ENCODE results near the gene ABCG5.

Gene ABCG5

GRCh38 chr2:43840965-43841364 is 2.3 kb upstream of the ABCG5 start:
- H3K9ac ChIP-seq = no peak overlapping the region
- H3K27me3 ChIP-seq (ENCODE audit: control insufficient read depth, insufficient read depth, low read length) = no peaks in the 10 kb centered on the region
- no peak overlapping the region for H3K27ac ChIP-seq
- no peaks in the 10 kb centered on the region for H3K36me3 ChIP-seq (ENCODE audit: control insufficient read depth, insufficient read depth, low read length)
- TF ChIP-seq, protein P1, sequence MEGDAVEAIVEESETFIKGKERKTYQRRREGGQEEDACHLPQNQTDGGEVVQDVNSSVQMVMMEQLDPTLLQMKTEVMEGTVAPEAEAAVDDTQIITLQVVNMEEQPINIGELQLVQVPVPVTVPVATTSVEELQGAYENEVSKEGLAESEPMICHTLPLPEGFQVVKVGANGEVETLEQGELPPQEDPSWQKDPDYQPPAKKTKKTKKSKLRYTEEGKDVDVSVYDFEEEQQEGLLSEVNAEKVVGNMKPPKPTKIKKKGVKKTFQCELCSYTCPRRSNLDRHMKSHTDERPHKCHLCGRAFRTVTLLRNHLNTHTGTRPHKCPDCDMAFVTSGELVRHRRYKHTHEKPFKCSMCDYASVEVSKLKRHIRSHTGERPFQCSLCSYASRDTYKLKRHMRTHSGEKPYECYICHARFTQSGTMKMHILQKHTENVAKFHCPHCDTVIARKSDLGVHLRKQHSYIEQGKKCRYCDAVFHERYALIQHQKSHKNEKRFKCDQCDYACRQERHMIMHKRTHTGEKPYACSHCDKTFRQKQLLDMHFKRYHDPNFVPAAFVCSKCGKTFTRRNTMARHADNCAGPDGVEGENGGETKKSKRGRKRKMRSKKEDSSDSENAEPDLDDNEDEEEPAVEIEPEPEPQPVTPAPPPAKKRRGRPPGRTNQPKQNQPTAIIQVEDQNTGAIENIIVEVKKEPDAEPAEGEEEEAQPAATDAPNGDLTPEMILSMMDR (IDR thresholded peaks at IDR 0.05) = no peak
- no peak overlapping the region for H3K4me3 ChIP-seq (ENCODE audit: low read depth, low read length)
- no peak overlapping the region for H2AFZ ChIP-seq
- no peaks in the 10 kb centered on the region for H3K79me2 ChIP-seq
- H3K4me1 ChIP-seq = no peaks in the 10 kb centered on the region
- H3K4me2 ChIP-seq (ENCODE audit: low read length) = no peak overlapping the region
- H3K9me3 ChIP-seq (ENCODE audit: control insufficient read depth, low read length) = no peaks in the 10 kb centered on the region

GRCh38 chr2:43839776-43840564 is 1.3 kb upstream of the ABCG5 start:
- no peak overlapping the region for H3K9ac ChIP-seq
- no peak overlapping the region for H3K4me2 ChIP-seq (ENCODE audit: low read length)
- no peaks in the 10 kb centered on the region for H3K9me3 ChIP-seq (ENCODE audit: control insufficient read depth, low read length)
- H2AFZ ChIP-seq = no peak overlapping the region
- no peaks in the 10 kb centered on the region for H3K27me3 ChIP-seq (ENCODE audit: control insufficient read depth, insufficient read depth, low read length)
- no peaks in the 10 kb centered on the region for H3K4me1 ChIP-seq
- H3K4me3 ChIP-seq (ENCODE audit: low read depth, low read length) = no peak overlapping the region
- no peak overlapping the region for H3K27ac ChIP-seq
- no peaks in the 10 kb centered on the region for H3K79me2 ChIP-seq
- H3K36me3 ChIP-seq (ENCODE audit: control insufficient read depth, insufficient read depth, low read length) = no peaks in the 10 kb centered on the region
- TF ChIP-seq, protein P1 (IDR thresholded peaks at IDR 0.05) = no peak

DNA sequence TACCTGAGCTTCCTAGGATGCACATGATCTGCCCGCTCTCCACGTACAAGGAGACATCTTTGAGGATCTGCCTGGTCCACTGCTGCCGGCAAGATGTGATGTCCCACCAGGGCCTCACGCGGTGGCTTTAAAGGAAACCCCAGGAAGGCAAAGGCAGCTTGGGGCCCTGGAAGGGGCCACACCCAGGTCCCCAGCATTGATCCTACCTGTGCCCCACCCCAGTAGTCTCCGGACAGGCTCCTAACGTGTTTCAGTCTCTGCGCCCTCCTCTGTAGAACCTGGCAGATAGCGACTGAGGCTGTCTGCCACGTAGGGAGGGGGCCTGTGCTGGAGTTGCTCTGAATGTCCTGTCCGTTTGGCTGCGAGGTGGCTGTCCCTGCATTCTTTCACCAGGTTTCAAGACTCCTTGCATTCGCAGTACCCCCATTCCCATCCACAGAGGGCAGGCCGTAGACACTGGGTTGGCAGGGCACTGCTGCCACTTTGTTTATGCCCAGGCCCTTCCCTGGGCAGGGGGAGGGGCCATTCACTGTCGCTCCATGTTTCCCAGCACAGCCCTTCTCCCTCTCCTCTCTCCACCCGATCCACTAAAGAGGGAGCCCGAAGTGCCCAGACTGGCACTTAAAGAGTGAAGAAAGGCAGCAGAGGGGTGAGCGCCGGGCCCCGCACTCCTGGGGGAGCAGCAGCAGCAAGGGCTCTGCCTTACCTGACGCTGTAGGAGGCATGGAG is 644 bp downstream of the ABCG5 start:
- no peak overlapping the region for H3K4me3 ChIP-seq (ENCODE audit: low read depth, low read length)
- no peak overlapping the region for H3K27ac ChIP-seq
- H3K9ac ChIP-seq = no peak overlapping the region
- no peaks in the 10 kb centered on the region for H3K36me3 ChIP-seq (ENCODE audit: control insufficient read depth, insufficient read depth, low read length)
- TF ChIP-seq, protein P1 (IDR thresholded peaks at IDR 0.05) = no peak
- no peaks in the 10 kb centered on the region for H3K27me3 ChIP-seq (ENCODE audit: control insufficient read depth, insufficient read depth, low read length)
- H2AFZ ChIP-seq = no peak overlapping the region
- H3K4me2 ChIP-seq (ENCODE audit: low read length) = no peak overlapping the region
- no peaks in the 10 kb centered on the region for H3K79me2 ChIP-seq
- no peaks in the 10 kb centered on the region for H3K4me1 ChIP-seq
- no peaks in the 10 kb centered on the region for H3K9me3 ChIP-seq (ENCODE audit: control insufficient read depth, low read length)

DNA sequence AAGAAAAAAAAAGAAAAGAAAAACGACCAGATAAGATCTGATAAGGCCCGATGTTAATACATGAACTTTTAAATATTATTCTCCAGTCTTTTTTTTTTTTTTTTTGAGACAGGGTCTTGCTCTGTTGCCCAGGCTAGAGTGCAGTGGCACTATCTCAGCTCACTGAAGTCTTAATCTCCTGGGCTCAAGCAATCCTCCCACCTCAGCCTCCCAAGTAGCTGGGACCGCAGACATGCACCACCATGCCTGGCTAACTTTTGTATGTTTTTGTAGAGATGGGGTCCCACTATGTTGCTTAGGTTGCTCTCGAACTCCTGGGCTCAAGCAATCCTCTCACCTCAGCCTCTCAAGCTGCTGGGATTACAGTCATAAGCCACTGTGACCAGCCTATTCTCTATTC is 1.6 kb downstream of the ABCG5 start:
- Histone ChIP-seq H2AFZ (no peak overlapping the region), H3K4me1 (no peaks in the 10 kb centered on the region), H3K79me2 (no peaks in the 10 kb centered on the region), H3K9me3 (ENCODE audit: control insufficient read depth, low read length) (no peaks in the 10 kb centered on the region), H3K27ac (no peak overlapping the region), H3K9ac (no peak overlapping the region), H3K36me3 (ENCODE audit: control insufficient read depth, insufficient read depth, low read length) (no peaks in the 10 kb centered on the region), H3K4me3 (ENCODE audit: low read depth, low read length) (no peak overlapping the region), H3K27me3 (ENCODE audit: control insufficient read depth, insufficient read depth, low read length) (no peaks in the 10 kb centered on the region), H3K4me2 (ENCODE audit: low read length) (no peak overlapping the region)
- TF ChIP-seq, protein P1 (IDR thresholded peaks at IDR 0.05) = no peak

Data from parathyroid adenoma (tissue), 2 donors.